HG03025 (cell line): Measurements from ENCODE around the gene OIT3.

Source experiments
- ATAC-seq: cut with Tn5 transposase; IDR thresholded peaks from one replicate; pipeline ENCODE4 v1.9.1; 2021; ENCODE audit warnings: mild to moderate bottlenecking, moderate library complexity; ENCODE audit not compliant: unreplicated experiment, low FRiP score

OIT3 gene

GRCh38 chr10:72946963-72947362 lies 53.4 kb downstream of the OIT3 start:
- no peak for ATAC-seq

- no peak for ATAC-seq
Observed at GRCh38 chr10:72948762-72949161, 55.2 kb downstream of the OIT3 start.

- ATAC-seq = no peak
Observed at GRCh38 chr10:72951760-72952159, 58.2 kb downstream of the OIT3 start.

- ATAC-seq = no peak
Observed at GRCh38 chr10:72952189-72952588, 58.6 kb downstream of the OIT3 start.

- ATAC-seq = no peak
Observed at GRCh38 chr10:72952642-72953158, 59.2 kb downstream of the OIT3 start.

GRCh38 chr10:72953687-72954086 lies 60.1 kb downstream of the OIT3 start:
- ATAC-seq = no peak

GRCh38 chr10:72954230-72954595 lies 60.7 kb downstream of the OIT3 start:
- no peak for ATAC-seq

GRCh38 chr10:72954596-72955554 lies 61.3 kb downstream of the OIT3 start, which contains the start of gene PLA2G12B:
Gene PLA2G12B (minus strand): TSS chr10:72954806. CDS start chr10:72954685, 121 bp downstream.
- ATAC-seq = no peak

GRCh38 chr10:72956001-72956400 lies 62.5 kb downstream of the OIT3 start:
- ATAC-seq = no peak

- no peak for ATAC-seq
Observed at GRCh38 chr10:72976886-72977285, 83.3 kb downstream of the OIT3 start.

GRCh38 chr10:72979709-72980108 lies 86.2 kb downstream of the OIT3 start:
- ATAC-seq = no peak

GRCh38 chr10:72980348-72980747 lies 86.8 kb downstream of the OIT3 start:
- ATAC-seq = no peak

GRCh38 chr10:72981028-72981881 lies 87.7 kb downstream of the OIT3 start:
- no peak for ATAC-seq

- ATAC-seq = no peak
Observed at GRCh38 chr10:72981882-72982529, 88.5 kb downstream of the OIT3 start.
